HL-60 (cell line): Measurements from ENCODE around the gene FEN1.

ENCODE experiments used
- DNase-seq, 2 experiments: peaks; one replicate each; pipeline ENCODE4 v3.0.0-alpha.2; 2010 to 2020; ENCODE audit warnings: low read depth in 1 of 2, low spot score in 1 of 2
- H3K27ac ChIP-seq: fragments of 250-450 bp; sonication (Bioruptor Pico); replicated peaks from 2 replicates; pipeline ENCODE4 v1.5.1; 2020; ENCODE audit warnings: mild to moderate bottlenecking, moderate library complexity
- H3K27me3 ChIP-seq: fragments of 250-450 bp; sonication (Bioruptor Pico); 2 replicates; pipeline ENCODE4 v1.5.1; 2021; ENCODE audit warnings: mild to moderate bottlenecking, moderate library complexity; ENCODE audit not compliant: insufficient read depth, poor library complexity, severe bottlenecking
- H3K4me3 ChIP-seq: replicated peaks from 2 replicates; pipeline ENCODE4 v1.5.1; 2011; ENCODE audit warnings: mild to moderate bottlenecking, control low read depth, low read length; ENCODE audit not compliant: insufficient read depth
- GABPA ChIP-seq: IDR thresholded peaks from 2 replicates; pipeline ENCODE4 v1.6.1; 2012; ENCODE audit warnings: low read depth
- POLR2AphosphoS5 ChIP-seq: IDR thresholded peaks from 2 replicates; pipeline ENCODE4 v1.6.1; 2012; ENCODE audit warnings: low read depth
- SPI1 ChIP-seq: IDR thresholded peaks from 2 replicates; pipeline ENCODE4 v1.6.1; 2012; ENCODE audit warnings: low read depth, mild to moderate bottlenecking, borderline replicate concordance
- TF ChIP-seq, protein P1 (sequence below): IDR thresholded peaks from one replicate; pipeline ENCODE4 v1.5.1; 2011; ENCODE audit warnings: low read length, control low read depth, inconsistent platforms; ENCODE audit not compliant: insufficient read depth
- TF ChIP-seq, protein P2 (sequence below): IDR thresholded peaks from 2 replicates; pipeline ENCODE4 v1.6.1; 2012; ENCODE audit warnings: low read depth; ENCODE audit not compliant: insufficient replicate concordance

FEN1 gene

DNA sequence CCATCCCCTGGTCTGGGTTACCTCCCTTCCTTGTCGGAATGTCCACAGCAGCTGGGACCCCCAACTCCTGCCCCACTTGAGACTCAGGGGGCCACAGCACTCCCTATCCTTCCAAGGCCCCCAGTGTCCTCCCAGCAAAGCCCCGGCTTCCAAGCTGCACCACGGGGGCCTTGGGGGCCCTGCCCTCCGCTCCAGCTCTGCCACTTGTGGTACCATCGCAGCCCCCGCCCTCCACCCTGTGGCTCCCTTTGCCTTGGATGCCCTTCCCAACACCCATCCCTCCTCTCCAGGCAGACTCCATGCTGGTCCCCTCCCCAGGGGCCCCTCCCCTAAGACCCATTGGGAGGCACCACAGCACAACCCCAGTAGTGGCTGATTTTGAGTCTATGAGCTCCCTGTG lies 17.6 kb upstream of the FEN1 start:
- H3K27ac ChIP-seq, result no peak overlapping the region
- no peak for DNase-seq
- TF ChIP-seq SPI1 (no peak), POLR2AphosphoS5 (no peak), GABPA (no peak)
- TF ChIP-seq, protein P1, sequence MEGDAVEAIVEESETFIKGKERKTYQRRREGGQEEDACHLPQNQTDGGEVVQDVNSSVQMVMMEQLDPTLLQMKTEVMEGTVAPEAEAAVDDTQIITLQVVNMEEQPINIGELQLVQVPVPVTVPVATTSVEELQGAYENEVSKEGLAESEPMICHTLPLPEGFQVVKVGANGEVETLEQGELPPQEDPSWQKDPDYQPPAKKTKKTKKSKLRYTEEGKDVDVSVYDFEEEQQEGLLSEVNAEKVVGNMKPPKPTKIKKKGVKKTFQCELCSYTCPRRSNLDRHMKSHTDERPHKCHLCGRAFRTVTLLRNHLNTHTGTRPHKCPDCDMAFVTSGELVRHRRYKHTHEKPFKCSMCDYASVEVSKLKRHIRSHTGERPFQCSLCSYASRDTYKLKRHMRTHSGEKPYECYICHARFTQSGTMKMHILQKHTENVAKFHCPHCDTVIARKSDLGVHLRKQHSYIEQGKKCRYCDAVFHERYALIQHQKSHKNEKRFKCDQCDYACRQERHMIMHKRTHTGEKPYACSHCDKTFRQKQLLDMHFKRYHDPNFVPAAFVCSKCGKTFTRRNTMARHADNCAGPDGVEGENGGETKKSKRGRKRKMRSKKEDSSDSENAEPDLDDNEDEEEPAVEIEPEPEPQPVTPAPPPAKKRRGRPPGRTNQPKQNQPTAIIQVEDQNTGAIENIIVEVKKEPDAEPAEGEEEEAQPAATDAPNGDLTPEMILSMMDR, result no peak
- TF ChIP-seq, protein P2, sequence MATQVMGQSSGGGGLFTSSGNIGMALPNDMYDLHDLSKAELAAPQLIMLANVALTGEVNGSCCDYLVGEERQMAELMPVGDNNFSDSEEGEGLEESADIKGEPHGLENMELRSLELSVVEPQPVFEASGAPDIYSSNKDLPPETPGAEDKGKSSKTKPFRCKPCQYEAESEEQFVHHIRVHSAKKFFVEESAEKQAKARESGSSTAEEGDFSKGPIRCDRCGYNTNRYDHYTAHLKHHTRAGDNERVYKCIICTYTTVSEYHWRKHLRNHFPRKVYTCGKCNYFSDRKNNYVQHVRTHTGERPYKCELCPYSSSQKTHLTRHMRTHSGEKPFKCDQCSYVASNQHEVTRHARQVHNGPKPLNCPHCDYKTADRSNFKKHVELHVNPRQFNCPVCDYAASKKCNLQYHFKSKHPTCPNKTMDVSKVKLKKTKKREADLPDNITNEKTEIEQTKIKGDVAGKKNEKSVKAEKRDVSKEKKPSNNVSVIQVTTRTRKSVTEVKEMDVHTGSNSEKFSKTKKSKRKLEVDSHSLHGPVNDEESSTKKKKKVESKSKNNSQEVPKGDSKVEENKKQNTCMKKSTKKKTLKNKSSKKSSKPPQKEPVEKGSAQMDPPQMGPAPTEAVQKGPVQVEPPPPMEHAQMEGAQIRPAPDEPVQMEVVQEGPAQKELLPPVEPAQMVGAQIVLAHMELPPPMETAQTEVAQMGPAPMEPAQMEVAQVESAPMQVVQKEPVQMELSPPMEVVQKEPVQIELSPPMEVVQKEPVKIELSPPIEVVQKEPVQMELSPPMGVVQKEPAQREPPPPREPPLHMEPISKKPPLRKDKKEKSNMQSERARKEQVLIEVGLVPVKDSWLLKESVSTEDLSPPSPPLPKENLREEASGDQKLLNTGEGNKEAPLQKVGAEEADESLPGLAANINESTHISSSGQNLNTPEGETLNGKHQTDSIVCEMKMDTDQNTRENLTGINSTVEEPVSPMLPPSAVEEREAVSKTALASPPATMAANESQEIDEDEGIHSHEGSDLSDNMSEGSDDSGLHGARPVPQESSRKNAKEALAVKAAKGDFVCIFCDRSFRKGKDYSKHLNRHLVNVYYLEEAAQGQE, result no peak
- no peak overlapping the region for H3K4me3 ChIP-seq
- no peaks in the 10 kb centered on the region for H3K27me3 ChIP-seq

DNA sequence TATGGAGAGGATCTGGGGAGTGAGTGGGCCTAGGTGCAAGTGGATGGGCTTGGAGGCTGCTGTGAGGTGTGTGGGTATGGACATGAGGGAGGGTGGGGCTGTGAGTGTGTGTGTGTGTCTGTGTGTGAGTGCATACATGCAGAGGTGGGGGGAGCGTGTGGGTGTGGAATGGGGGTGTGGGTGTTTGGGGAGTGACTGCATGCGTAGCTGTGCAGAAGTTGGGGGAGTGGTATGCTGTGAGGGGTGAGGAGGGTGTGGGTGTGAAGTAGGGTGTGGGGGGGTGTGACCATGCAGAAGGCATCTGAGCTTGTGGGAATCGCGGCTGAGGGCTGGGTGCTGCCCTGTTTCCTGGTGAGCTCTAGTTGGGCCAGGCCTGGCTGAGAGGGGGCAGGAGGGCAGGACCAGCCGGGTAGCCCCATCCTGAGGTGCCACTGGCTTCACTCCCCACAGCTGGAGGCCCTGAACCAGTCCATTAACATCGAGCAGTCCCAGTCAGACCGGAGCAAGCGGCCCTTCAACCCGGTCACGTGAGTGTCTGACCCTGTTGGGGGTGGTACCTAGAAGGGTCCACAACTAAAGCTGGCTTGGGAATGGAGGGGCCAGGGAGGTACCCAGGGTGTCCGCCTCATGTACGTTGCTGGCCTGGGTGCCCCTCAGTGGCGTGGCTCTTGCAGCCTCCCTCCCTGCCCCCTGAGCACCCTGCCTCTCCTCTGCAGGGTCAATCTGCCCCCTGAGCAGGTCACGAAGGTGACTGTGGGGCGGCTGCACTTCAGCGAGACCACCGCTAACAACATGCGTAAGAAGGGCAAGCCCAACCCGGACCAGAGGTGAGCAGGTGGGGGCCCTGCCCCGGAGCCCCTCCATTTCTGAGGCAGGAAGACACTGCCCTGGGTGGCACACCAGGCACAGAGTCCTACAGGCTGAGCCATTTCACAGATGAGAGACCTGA lies 16.8 kb upstream of the FEN1 start:
- TF ChIP-seq, protein P1, result no peak
- TF ChIP-seq, protein P2, result no peak
- TF ChIP-seq GABPA (no peak), POLR2AphosphoS5 (no peak), SPI1 (no peak)
- H3K27ac ChIP-seq, result no peak overlapping the region
- H3K27me3 ChIP-seq, result no peaks in the 10 kb centered on the region
- DNase-seq, result no peak
- no peak overlapping the region for H3K4me3 ChIP-seq

DNA sequence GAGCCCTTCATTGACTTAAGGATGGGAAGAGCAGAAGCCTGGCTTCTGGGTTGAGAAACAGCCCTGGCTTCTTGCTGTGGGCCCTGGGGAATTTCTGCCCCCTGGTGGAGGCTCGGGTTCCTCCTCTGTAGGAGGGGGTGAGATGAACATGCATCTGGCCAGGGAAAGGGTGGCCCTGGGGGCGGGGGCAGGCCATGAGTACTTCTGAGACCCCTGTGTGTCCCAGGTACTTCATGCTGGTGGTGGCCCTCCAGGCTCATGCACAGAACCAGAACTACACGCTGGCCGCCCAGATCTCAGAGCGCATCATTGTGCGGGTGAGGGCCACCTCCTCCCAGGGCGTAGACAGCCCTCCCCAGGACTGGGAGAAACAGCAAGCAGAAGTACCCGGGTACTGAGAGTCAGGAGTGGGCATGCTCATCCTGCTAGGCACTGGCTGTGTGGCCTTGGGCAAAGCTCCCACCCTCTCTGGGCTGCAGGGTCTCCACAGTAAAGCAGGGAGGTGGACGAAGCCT lies 16.1 kb upstream of the FEN1 start:
- Histone ChIP-seq H3K27me3 (no peaks in the 10 kb centered on the region), H3K27ac (no peak overlapping the region), H3K4me3 (no peak overlapping the region)
- TF ChIP-seq, protein P1, result peak; percentile 85
- TF ChIP-seq SPI1, result peak; percentile 13; the same call in 1 of the 2 replicates
- TF ChIP-seq GABPA, result no peak
- TF ChIP-seq, protein P2, result no peak
- TF ChIP-seq POLR2AphosphoS5, result no peak
- DNase-seq, result peak in 1 of 2 experiments; percentile 82
